Glutamatergic neuron (in vitro differentiated cells): ENCODE data around the gene TCHP. TPM values are rescaled to one million over a fixed set of nuclear protein-coding genes. Genes with fewer than 3 reads are reported as not detected.

Source experiments
- DNase-seq: peaks from one replicate; pipeline ENCODE4 v3.0.0; 2022
- H3K27ac Mint-ChIP-seq: one replicate; pipeline ENCODE4 v1.8.0; 2020; ENCODE audit warnings: mild to moderate bottlenecking, mixed read lengths, inconsistent platforms; ENCODE audit not compliant: unreplicated experiment
- H3K27me3 Mint-ChIP-seq: one replicate; pipeline ENCODE4 v1.8.0; 2020; ENCODE audit warnings: mild to moderate bottlenecking, moderate library complexity, mixed read lengths, inconsistent platforms; ENCODE audit not compliant: unreplicated experiment
- H3K36me3 Mint-ChIP-seq: one replicate; pipeline ENCODE4 v1.8.0; 2020; ENCODE audit warnings: mild to moderate bottlenecking, mixed read lengths, inconsistent platforms; ENCODE audit not compliant: unreplicated experiment
- H3K4me1 Mint-ChIP-seq: one replicate; pipeline ENCODE4 v1.8.0; 2020; ENCODE audit warnings: mild to moderate bottlenecking, low read depth, mixed read lengths, inconsistent platforms; ENCODE audit not compliant: unreplicated experiment
- H3K4me3 Mint-ChIP-seq: one replicate; pipeline ENCODE4 v1.8.0; 2020; ENCODE audit warnings: mild to moderate bottlenecking, mixed read lengths, inconsistent platforms; ENCODE audit not compliant: unreplicated experiment
- H3K9me3 Mint-ChIP-seq: one replicate; pipeline ENCODE4 v1.8.0; 2020; ENCODE audit warnings: mild to moderate bottlenecking, moderate library complexity, mixed read lengths, inconsistent platforms; ENCODE audit not compliant: unreplicated experiment
- total RNA-seq: library from RNA; stranded (reverse); fragmentation: NEBNext Ultra II Directional; extraction: Animal tissue kit (Norgen Biotek cat#: 25700); gene quantifications from one replicate; pipeline ENCODE4 v1.2.1, GENCODE V29; 2021; ENCODE audit not compliant: unreplicated experiment
- TF ChIP-seq, protein P1 (sequence below): fragments of 200-600 bp; sonication (generic); IDR thresholded peaks from one replicate; pipeline ENCODE4 v1.5.0; 2021; ENCODE audit not compliant: partially characterized antibody, unreplicated experiment

Gene TCHP
- total RNA-seq, 1 donor from 2014 or later = 31.7 TPM

GRCh38 chr12:109959411-109960093 is 59.5 kb downstream of the TCHP start:
- DNase-seq = no peak
- H3K36me3 Mint-ChIP-seq = no peaks in the 10 kb centered on the region
- TF ChIP-seq, protein P1, sequence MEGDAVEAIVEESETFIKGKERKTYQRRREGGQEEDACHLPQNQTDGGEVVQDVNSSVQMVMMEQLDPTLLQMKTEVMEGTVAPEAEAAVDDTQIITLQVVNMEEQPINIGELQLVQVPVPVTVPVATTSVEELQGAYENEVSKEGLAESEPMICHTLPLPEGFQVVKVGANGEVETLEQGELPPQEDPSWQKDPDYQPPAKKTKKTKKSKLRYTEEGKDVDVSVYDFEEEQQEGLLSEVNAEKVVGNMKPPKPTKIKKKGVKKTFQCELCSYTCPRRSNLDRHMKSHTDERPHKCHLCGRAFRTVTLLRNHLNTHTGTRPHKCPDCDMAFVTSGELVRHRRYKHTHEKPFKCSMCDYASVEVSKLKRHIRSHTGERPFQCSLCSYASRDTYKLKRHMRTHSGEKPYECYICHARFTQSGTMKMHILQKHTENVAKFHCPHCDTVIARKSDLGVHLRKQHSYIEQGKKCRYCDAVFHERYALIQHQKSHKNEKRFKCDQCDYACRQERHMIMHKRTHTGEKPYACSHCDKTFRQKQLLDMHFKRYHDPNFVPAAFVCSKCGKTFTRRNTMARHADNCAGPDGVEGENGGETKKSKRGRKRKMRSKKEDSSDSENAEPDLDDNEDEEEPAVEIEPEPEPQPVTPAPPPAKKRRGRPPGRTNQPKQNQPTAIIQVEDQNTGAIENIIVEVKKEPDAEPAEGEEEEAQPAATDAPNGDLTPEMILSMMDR = no peak
- H3K27ac Mint-ChIP-seq = no peak overlapping the region
- H3K9me3 Mint-ChIP-seq = no peaks in the 10 kb centered on the region
- no peak overlapping the region for H3K4me3 Mint-ChIP-seq
- peaks cover 15% of the 10 kb centered on the region for H3K4me1 Mint-ChIP-seq
- H3K27me3 Mint-ChIP-seq = peaks cover 2% of the 10 kb centered on the region

- TF ChIP-seq, protein P1 = no peak
- Mint-ChIP-seq H3K4me3 (peak overlapping the region; percentile 33), H3K36me3 (no peaks in the 10 kb centered on the region), H3K9me3 (no peaks in the 10 kb centered on the region), H3K27ac (peak overlapping the region; percentile 38), H3K4me1 (peaks cover 15% of the 10 kb centered on the region), H3K27me3 (peaks cover 2% of the 10 kb centered on the region)
- no peak for DNase-seq
Measured at GRCh38 chr12:109961201-109961600, 61.1 kb downstream of the TCHP start.

DNA sequence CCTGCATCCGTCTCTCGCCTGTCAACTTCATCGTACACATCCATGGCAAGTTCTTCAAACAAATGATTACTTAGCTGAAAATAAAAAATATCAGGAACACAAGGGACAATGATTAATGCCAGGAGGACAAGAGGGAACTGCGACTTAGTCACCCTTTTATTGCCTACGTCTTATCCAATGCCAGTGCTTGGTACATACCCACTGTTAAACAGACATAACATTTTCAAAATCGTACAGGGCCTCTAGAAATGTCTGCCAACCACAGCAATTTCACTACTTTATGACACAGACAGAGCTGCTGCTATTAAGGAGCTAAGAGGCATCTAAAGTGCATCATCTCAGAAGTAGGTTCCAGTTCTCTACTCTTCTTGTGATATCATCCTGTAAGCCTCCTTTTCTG is 61.5 kb downstream of the TCHP start:
- H3K4me1 Mint-ChIP-seq = peaks cover 15% of the 10 kb centered on the region
- peaks cover 3% of the 10 kb centered on the region for H3K27me3 Mint-ChIP-seq
- H3K9me3 Mint-ChIP-seq = peaks cover 1% of the 10 kb centered on the region
- TF ChIP-seq, protein P1 = no peak
- H3K36me3 Mint-ChIP-seq = no peaks in the 10 kb centered on the region
- no peak overlapping the region for H3K4me3 Mint-ChIP-seq
- peak overlapping the region; percentile 14 for H3K27ac Mint-ChIP-seq
- DNase-seq = no peak

GRCh38 chr12:109962398-109962797 is 62.3 kb downstream of the TCHP start:
- Mint-ChIP-seq H3K27ac (peak overlapping the region; percentile 49), H3K27me3 (peaks cover 3% of the 10 kb centered on the region), H3K4me3 (no peak overlapping the region), H3K4me1 (peaks cover 15% of the 10 kb centered on the region), H3K9me3 (peaks cover 1% of the 10 kb centered on the region), H3K36me3 (no peaks in the 10 kb centered on the region)
- TF ChIP-seq, protein P1 = no peak
- peak; percentile 28 for DNase-seq

DNA sequence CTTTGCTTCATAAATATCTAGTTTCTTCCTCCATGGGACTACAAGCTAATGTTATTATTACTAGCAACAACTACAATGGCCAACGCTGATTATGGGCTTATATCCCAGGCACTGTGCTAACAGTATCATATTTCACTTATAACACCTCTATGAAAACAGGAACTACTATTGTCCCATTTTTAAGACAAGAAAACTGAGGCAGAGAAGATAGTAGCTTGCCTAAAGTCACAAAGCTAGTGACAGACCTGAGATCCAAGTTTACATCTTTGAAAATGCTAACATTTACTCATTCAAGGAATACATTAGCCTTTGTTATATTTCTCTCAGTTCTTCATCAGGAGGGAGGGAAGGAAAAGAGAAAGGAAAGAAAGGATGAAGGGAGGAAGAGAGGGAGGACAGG is 63.3 kb downstream of the TCHP start:
- DNase-seq = no peak
- no peak overlapping the region for H3K4me3 Mint-ChIP-seq
- H3K27ac Mint-ChIP-seq = peak overlapping the region; percentile 31
- peaks cover 15% of the 10 kb centered on the region for H3K4me1 Mint-ChIP-seq
- H3K36me3 Mint-ChIP-seq = no peaks in the 10 kb centered on the region
- H3K9me3 Mint-ChIP-seq = peaks cover 1% of the 10 kb centered on the region
- TF ChIP-seq, protein P1 = no peak
- H3K27me3 Mint-ChIP-seq = peaks cover 3% of the 10 kb centered on the region
